ENCODE results near the gene TMEM212.

TMEM212 gene

GRCh38 chr3:171824116-171824515, 19.0 kb upstream of the TMEM212 start:
- no peak for DNase-seq
- no peaks in the 10 kb centered on the region for H3K36me3 ChIP-seq (ENCODE audit: control insufficient read depth, insufficient read depth, low read length)

GRCh38 chr3:171824824-171825221, 18.3 kb upstream of the TMEM212 start:
- Histone ChIP-seq H3K27ac (ENCODE audit: insufficient read depth, low read length, poor library complexity, severe bottlenecking) (no peak overlapping the region), H3K4me1 (ENCODE audit: control insufficient read depth, insufficient read depth, low read length, poor library complexity, severe bottlenecking) (no peaks in the 10 kb centered on the region)
- no peak for DNase-seq

More at GRCh38 chr3:171824116-171824515, 19.0 kb upstream of the TMEM212 start:
- Histone ChIP-seq H3K27me3 (replicated peaks; ENCODE audit: control insufficient read depth, insufficient read depth, low read length, poor library complexity, severe bottlenecking) (no peaks in the 10 kb centered on the region), H3K4me1 (ENCODE audit: control insufficient read depth, insufficient read depth, low read length, poor library complexity, severe bottlenecking) (no peaks in the 10 kb centered on the region), H3K4me3 (ENCODE audit: insufficient read depth, low read depth, low read length, poor library complexity, severe bottlenecking) (no peak overlapping the region), H3K27ac (ENCODE audit: insufficient read depth, low read length, poor library complexity, severe bottlenecking) (no peak overlapping the region), H3K9me3 (ENCODE audit: control insufficient read depth, low read length) (no peaks in the 10 kb centered on the region)

GRCh38 chr3:171825222-171825828, 17.8 kb upstream of the TMEM212 start:
- Histone ChIP-seq H3K4me3 (ENCODE audit: insufficient read depth, low read depth, low read length, poor library complexity, severe bottlenecking) (no peak overlapping the region), H3K9me3 (ENCODE audit: control insufficient read depth, low read length) (no peaks in the 10 kb centered on the region), H3K27me3 (replicated peaks; ENCODE audit: control insufficient read depth, insufficient read depth, low read length, poor library complexity, severe bottlenecking) (no peaks in the 10 kb centered on the region), H3K4me1 (ENCODE audit: control insufficient read depth, insufficient read depth, low read length, poor library complexity, severe bottlenecking) (no peaks in the 10 kb centered on the region), H3K36me3 (ENCODE audit: control insufficient read depth, insufficient read depth, low read length) (no peaks in the 10 kb centered on the region), H3K27ac (ENCODE audit: insufficient read depth, low read length, poor library complexity, severe bottlenecking) (no peak overlapping the region)
- no peak for DNase-seq

More at GRCh38 chr3:171824824-171825221, 18.3 kb upstream of the TMEM212 start:
- Histone ChIP-seq H3K9me3 (ENCODE audit: control insufficient read depth, low read length) (no peaks in the 10 kb centered on the region), H3K27me3 (replicated peaks; ENCODE audit: control insufficient read depth, insufficient read depth, low read length, poor library complexity, severe bottlenecking) (no peaks in the 10 kb centered on the region), H3K36me3 (ENCODE audit: control insufficient read depth, insufficient read depth, low read length) (no peaks in the 10 kb centered on the region), H3K4me3 (ENCODE audit: insufficient read depth, low read depth, low read length, poor library complexity, severe bottlenecking) (no peak overlapping the region)

GRCh38 chr3:171827385-171827784, 15.8 kb upstream of the TMEM212 start:
- H3K4me1 ChIP-seq (ENCODE audit: control insufficient read depth, insufficient read depth, low read length, poor library complexity, severe bottlenecking): no peaks in the 10 kb centered on the region
- no peaks in the 10 kb centered on the region for H3K9me3 ChIP-seq (ENCODE audit: control insufficient read depth, low read length)
- H3K27ac ChIP-seq (ENCODE audit: insufficient read depth, low read length, poor library complexity, severe bottlenecking): no peak overlapping the region
- H3K36me3 ChIP-seq (ENCODE audit: control insufficient read depth, insufficient read depth, low read length): no peaks in the 10 kb centered on the region
- no peaks in the 10 kb centered on the region for H3K27me3 ChIP-seq (replicated peaks; ENCODE audit: control insufficient read depth, insufficient read depth, low read length, poor library complexity, severe bottlenecking)
- no peak overlapping the region for H3K4me3 ChIP-seq (ENCODE audit: insufficient read depth, low read depth, low read length, poor library complexity, severe bottlenecking)
- no peak for DNase-seq

GRCh38 chr3:171827836-171828458, 15.2 kb upstream of the TMEM212 start:
- Histone ChIP-seq H3K27ac (ENCODE audit: insufficient read depth, low read length, poor library complexity, severe bottlenecking) (no peak overlapping the region), H3K4me1 (ENCODE audit: control insufficient read depth, insufficient read depth, low read length, poor library complexity, severe bottlenecking) (no peaks in the 10 kb centered on the region), H3K36me3 (ENCODE audit: control insufficient read depth, insufficient read depth, low read length) (no peaks in the 10 kb centered on the region), H3K4me3 (ENCODE audit: insufficient read depth, low read depth, low read length, poor library complexity, severe bottlenecking) (no peak overlapping the region), H3K27me3 (replicated peaks; ENCODE audit: control insufficient read depth, insufficient read depth, low read length, poor library complexity, severe bottlenecking) (no peaks in the 10 kb centered on the region), H3K9me3 (ENCODE audit: control insufficient read depth, low read length) (no peaks in the 10 kb centered on the region)
- no peak for DNase-seq

GRCh38 chr3:171828902-171829770, 14.0 kb upstream of the TMEM212 start:
- no peaks in the 10 kb centered on the region for H3K4me1 ChIP-seq (ENCODE audit: control insufficient read depth, insufficient read depth, low read length, poor library complexity, severe bottlenecking)
- no peaks in the 10 kb centered on the region for H3K27me3 ChIP-seq (replicated peaks; ENCODE audit: control insufficient read depth, insufficient read depth, low read length, poor library complexity, severe bottlenecking)
- H3K4me3 ChIP-seq (ENCODE audit: insufficient read depth, low read depth, low read length, poor library complexity, severe bottlenecking): no peak overlapping the region
- no peak overlapping the region for H3K27ac ChIP-seq (ENCODE audit: insufficient read depth, low read length, poor library complexity, severe bottlenecking)
- DNase-seq: no peak
- no peaks in the 10 kb centered on the region for H3K9me3 ChIP-seq (ENCODE audit: control insufficient read depth, low read length)
- H3K36me3 ChIP-seq (ENCODE audit: control insufficient read depth, insufficient read depth, low read length): no peaks in the 10 kb centered on the region

- Histone ChIP-seq H3K4me3 (ENCODE audit: insufficient read depth, low read depth, low read length, poor library complexity, severe bottlenecking) (no peak overlapping the region), H3K4me1 (ENCODE audit: control insufficient read depth, insufficient read depth, low read length, poor library complexity, severe bottlenecking) (no peaks in the 10 kb centered on the region), H3K27me3 (replicated peaks; ENCODE audit: control insufficient read depth, insufficient read depth, low read length, poor library complexity, severe bottlenecking) (no peaks in the 10 kb centered on the region), H3K27ac (ENCODE audit: insufficient read depth, low read length, poor library complexity, severe bottlenecking) (no peak overlapping the region), H3K9me3 (ENCODE audit: control insufficient read depth, low read length) (no peaks in the 10 kb centered on the region), H3K36me3 (ENCODE audit: control insufficient read depth, insufficient read depth, low read length) (no peaks in the 10 kb centered on the region)
- DNase-seq: no peak
These were observed 13.2 kb upstream of the TMEM212 start for GRCh38 chr3:171829841-171830517.

- H3K27me3 ChIP-seq (replicated peaks; ENCODE audit: control insufficient read depth, insufficient read depth, low read length, poor library complexity, severe bottlenecking): no peaks in the 10 kb centered on the region
- no peaks in the 10 kb centered on the region for H3K36me3 ChIP-seq (ENCODE audit: control insufficient read depth, insufficient read depth, low read length)
- no peaks in the 10 kb centered on the region for H3K4me1 ChIP-seq (ENCODE audit: control insufficient read depth, insufficient read depth, low read length, poor library complexity, severe bottlenecking)
- no peak overlapping the region for H3K4me3 ChIP-seq (ENCODE audit: insufficient read depth, low read depth, low read length, poor library complexity, severe bottlenecking)
- no peak overlapping the region for H3K27ac ChIP-seq (ENCODE audit: insufficient read depth, low read length, poor library complexity, severe bottlenecking)
- no peaks in the 10 kb centered on the region for H3K9me3 ChIP-seq (ENCODE audit: control insufficient read depth, low read length)
- no peak for DNase-seq
These were observed 12.7 kb upstream of the TMEM212 start for GRCh38 chr3:171830518-171830875.

- no peak for DNase-seq
- H3K9me3 ChIP-seq (ENCODE audit: control insufficient read depth, low read length): no peaks in the 10 kb centered on the region
- H3K27me3 ChIP-seq (replicated peaks; ENCODE audit: control insufficient read depth, insufficient read depth, low read length, poor library complexity, severe bottlenecking): no peaks in the 10 kb centered on the region
- no peak overlapping the region for H3K4me3 ChIP-seq (ENCODE audit: insufficient read depth, low read depth, low read length, poor library complexity, severe bottlenecking)
- H3K27ac ChIP-seq (ENCODE audit: insufficient read depth, low read length, poor library complexity, severe bottlenecking): no peak overlapping the region
- H3K36me3 ChIP-seq (ENCODE audit: control insufficient read depth, insufficient read depth, low read length): no peaks in the 10 kb centered on the region
- H3K4me1 ChIP-seq (ENCODE audit: control insufficient read depth, insufficient read depth, low read length, poor library complexity, severe bottlenecking): no peaks in the 10 kb centered on the region
These were observed 11.2 kb upstream of the TMEM212 start for GRCh38 chr3:171831936-171832335.
